ENCODE results near the gene LDB1. TPM values are rescaled to one million over a fixed set of nuclear protein-coding genes. Genes with fewer than 3 reads are reported as not detected.

LDB1 gene
- total RNA-seq (2021; ENCODE audit: unreplicated experiment): 63.9 TPM
- 55.1 and 61.6 TPM in 2 replicates for polyA plus RNA-seq (2012)
- Bru-seq, nascent RNA: percentile 72 among the genes with signal in this experiment
- BruChase-seq, experiment 1, labeled RNA remaining after a 6-hour chase: percentile 85 among the genes with signal in this experiment
- BruChase-seq, experiment 2, labeled RNA remaining after a 2-hour chase: percentile 87 among the genes with signal in this experiment
- long read RNA-seq, transcript LDB1-202 (11 exons, 2,089 nt): major isoform, 5 of 76 reads
- long read RNA-seq, partial matches to known transcripts: 44 of 76 reads
- long read RNA-seq, other reads (novel, unspliced or antisense): 27 of 76 reads

GRCh38 chr10:102120142-102120990 is at the start of gene LDB1:
Gene LDB1 (minus strand): TSS chr10:102120368. CDS start chr10:102120110, 258 bp downstream.
- Histone ChIP-seq H3K79me2 (ENCODE audit: insufficient read depth, low read length) (peaks cover 39% of the 10 kb centered on the region), H3K27me3 (ENCODE audit: insufficient read depth, low read length) (no peaks in the 10 kb centered on the region), H3K9me3 (ENCODE audit: control insufficient read depth in 1 of 2, insufficient read depth in 1 of 2, low read depth in 1 of 2, low read length in 2 of 2) (no peaks in the 10 kb centered on the region), H3K4me1 (ENCODE audit: control insufficient read depth in 1 of 2, insufficient read depth in 2 of 2, low read length in 2 of 2) (peaks cover 48 to 66% of the 10 kb centered on the region in 2 experiments), H3K9ac (ENCODE audit: low read length) (peak within 1 kb of the TSS; percentile 82), H3K27ac (ENCODE audit: low read depth, low read length) (peak within 1 kb of the TSS; percentile 88), H2AFZ (ENCODE audit: low read depth, low read length, poor library complexity, severe bottlenecking) (peak within 1 kb of the TSS; percentile 66), H3K9me2 (ENCODE audit: insufficient read depth) (no peaks in the 10 kb centered on the region), H3K4me3 (replicated peaks in 1 of 2; ENCODE audit: low read depth in 1 of 2, low read length in 2 of 2) (peak within 1 kb of the TSS; percentile 81 to 89), H3K4me2 (ENCODE audit: low read length) (peak within 1 kb of the TSS; percentile 93), H4K20me1 (ENCODE audit: insufficient read depth) (no peaks in the 10 kb centered on the region), H3K36me3 (ENCODE audit: control insufficient read depth in 1 of 2, insufficient read depth in 2 of 2, low read length in 2 of 2) (no peaks in the 10 kb centered on the region)
- CTCF ChIA-PET: no interaction called here
- RAD21 ChIA-PET (ENCODE audit: low non-redundant PET in 1 of 2, low total read pairs in 2 of 2, uncharacterized antibody in 2 of 2, unreplicated experiment in 2 of 2): no interaction called here
- POLR2A ChIA-PET: no interaction called here
- intact Hi-C loops (cut with micrococcal nuclease): no loop called here
- TF ChIP-seq EGR1 (IDR thresholded peaks at IDR 0.05; ENCODE audit: low read depth) (no peak), CTCF (IDR thresholded peaks at IDR 0.05 in 2 of 3, conservative IDR thresholded peaks at IDR 0.05 in 1 of 3; ENCODE audit: borderline replicate concordance in 1 of 3, insufficient read depth in 1 of 3, low read depth in 2 of 3, low read length in 2 of 3) (0 out of 6 replicates have a peak, but pooled peaks of 1 of the 3 experiments have one; percentile 7), MAX (IDR thresholded peaks at IDR 0.05) (no peak), ZFX (IDR thresholded peaks at IDR 0.05) (peak; percentile 90), YY1 (IDR thresholded peaks at IDR 0.05; ENCODE audit: extremely low read depth, insufficient replicate concordance, low read depth, low read length) (peak; percentile 9), POLR2AphosphoS5 (IDR thresholded peaks at IDR 0.05; ENCODE audit: low read depth, low read length) (peak; percentile 90), POLR2A (IDR thresholded peaks at IDR 0.05; ENCODE audit: borderline replicate concordance, extremely low read depth, insufficient read depth, insufficient read length) (peak; percentile 69), REST (IDR thresholded peaks at IDR 0.05; ENCODE audit: low read depth) (no peak)
- peak; percentile 82 for ATAC-seq
- TSS peak; percentile 76 for BruUV-seq (replicated peaks)
- DNase-seq (ENCODE audit: low read depth, low spot score): peak; percentile 65

All from HCT116 (cell line).